Subcutaneous adipose tissue (tissue), 4 donors: ENCODE results near the gene ZNF839. TPM values are rescaled to one million over a fixed set of nuclear protein-coding genes. Genes with fewer than 3 reads are reported as not detected.

Experiments used
- total RNA-seq, 4 donors: library from RNA; depleted of rRNA; stranded (reverse); fragments of >200 nt; gene quantifications; one replicate each; pipeline ENCODE4 v1.1.0, GENCODE V29; 2016
- TF ChIP-seq, protein P1 (sequence below): fragments of 450-650 bp; IDR thresholded peaks from one replicate; pipeline ENCODE4 v1.5.1; 2016; ENCODE audit warnings: low read depth, mild to moderate bottlenecking, control low read depth, antibody characterized with exemption, moderate library complexity

The ZNF839 gene
- total RNA-seq, 4 donors from 2014 or later: 7.3 to 17.7 (median 8.9) TPM

DNA sequence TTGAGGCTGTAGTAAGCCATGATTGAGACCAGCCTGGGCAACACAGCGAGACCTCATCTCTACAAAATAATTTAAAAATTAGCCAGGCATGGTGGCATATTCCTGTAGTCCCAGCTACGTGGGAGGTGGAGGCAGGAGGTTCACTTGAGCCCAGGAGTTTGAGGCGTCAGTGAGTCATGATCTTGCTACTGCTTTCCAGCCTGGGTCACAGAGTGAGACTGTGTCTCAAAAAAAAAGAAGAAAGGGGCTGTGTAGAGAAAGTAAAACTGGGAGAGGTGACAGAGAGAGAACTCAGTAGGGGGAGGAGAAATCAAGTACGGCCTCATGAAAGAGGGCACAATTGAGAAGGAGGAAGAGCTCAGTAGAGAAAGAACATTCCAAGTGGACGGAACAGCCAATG, 55.6 kb downstream of the ZNF839 start:
- TF ChIP-seq, protein P1, sequence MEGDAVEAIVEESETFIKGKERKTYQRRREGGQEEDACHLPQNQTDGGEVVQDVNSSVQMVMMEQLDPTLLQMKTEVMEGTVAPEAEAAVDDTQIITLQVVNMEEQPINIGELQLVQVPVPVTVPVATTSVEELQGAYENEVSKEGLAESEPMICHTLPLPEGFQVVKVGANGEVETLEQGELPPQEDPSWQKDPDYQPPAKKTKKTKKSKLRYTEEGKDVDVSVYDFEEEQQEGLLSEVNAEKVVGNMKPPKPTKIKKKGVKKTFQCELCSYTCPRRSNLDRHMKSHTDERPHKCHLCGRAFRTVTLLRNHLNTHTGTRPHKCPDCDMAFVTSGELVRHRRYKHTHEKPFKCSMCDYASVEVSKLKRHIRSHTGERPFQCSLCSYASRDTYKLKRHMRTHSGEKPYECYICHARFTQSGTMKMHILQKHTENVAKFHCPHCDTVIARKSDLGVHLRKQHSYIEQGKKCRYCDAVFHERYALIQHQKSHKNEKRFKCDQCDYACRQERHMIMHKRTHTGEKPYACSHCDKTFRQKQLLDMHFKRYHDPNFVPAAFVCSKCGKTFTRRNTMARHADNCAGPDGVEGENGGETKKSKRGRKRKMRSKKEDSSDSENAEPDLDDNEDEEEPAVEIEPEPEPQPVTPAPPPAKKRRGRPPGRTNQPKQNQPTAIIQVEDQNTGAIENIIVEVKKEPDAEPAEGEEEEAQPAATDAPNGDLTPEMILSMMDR: no peak

DNA sequence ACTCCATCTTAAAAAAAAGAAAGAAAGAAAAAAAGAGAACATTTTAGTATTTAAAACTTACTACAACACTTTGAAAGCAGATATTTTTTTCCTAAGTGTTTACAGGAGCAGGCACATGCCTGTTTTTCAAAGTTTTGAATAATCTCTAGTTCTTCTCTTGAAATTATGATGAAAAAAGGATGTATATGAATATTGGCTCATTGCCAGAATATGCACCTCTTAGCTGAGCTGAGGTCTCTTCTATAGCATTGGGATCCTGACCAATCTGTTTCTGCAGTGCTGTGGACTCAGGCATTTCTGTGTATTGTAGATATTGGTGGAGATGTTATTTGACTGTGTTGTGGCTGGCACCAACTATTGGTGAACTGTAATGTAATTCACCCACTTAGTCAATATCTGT, 58.1 kb downstream of the ZNF839 start:
- TF ChIP-seq, protein P1: no peak

DNA sequence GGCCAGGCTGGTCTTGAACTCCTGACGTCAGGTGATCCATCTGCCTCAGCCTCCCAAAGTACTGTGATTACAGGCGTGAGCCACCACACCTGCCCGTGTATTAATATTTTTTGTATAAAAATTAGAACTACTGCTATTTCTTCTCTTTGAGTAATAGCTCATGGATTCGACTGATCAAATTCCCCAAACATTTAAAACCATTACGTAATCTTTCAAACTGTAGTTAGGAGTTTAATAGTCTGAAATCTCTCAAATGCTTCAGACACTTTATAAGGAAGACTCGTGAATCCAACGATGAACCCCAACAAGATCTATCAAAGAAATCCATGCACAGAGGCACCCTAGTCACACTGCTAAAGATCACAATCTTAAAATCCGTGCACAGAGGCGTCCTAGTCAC, 59.3 kb downstream of the ZNF839 start:
- TF ChIP-seq, protein P1: no peak

GRCh38 chr14:102387086-102387485, 67.5 kb downstream of the ZNF839 start:
- TF ChIP-seq, protein P1: no peak

- TF ChIP-seq, protein P1: no peak
Measured at GRCh38 chr14:102389246-102389645, 69.7 kb downstream of the ZNF839 start.

DNA sequence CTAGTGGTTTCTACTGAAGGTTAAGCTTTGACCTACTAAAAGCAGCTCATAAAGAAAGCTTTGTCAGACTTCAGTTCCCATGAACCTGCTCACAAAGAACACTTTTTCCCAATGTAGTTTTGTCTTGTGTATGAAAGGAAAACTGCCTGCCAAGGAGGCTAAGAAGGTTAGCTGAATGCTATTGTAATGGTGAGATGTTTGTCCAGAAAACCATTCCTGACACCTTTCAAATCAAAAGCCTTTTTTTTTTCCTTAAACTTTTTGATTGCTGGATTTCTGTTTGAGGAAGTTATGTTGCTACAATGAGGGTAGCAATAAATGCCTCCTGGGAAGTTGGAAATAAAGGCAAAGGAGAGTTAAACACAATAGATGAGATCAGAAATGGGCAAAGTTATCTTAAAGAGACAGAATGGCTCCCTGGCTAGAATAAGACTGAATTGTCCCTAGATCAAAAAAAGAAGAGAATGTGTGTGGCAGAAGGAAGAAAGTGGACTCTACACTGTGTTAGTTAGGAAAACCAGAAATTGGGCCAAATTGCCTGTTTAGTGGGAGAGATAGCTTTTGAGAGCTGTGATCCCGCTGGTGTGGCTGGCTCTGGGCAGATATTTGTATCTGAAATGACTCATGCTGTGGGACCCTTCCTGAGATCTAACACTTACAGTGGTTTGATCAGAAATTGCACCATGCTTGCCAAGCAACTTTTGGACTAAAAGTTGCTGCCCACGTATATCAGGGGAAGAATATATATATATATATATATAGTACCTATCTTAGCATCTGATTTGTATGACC, 70.7 kb downstream of the ZNF839 start:
- TF ChIP-seq, protein P1: no peak

Other genes with a start within 250 kb of the ZNF839 start
- 100 to 1,000 TPM; 357 to 925 (median 530) TPM for gene HSP90AA1, start 232.7 kb upstream of the ZNF839 start, total RNA-seq
- 10 to 100 TPM; 21.2 to 29.3 (median 26.5) TPM for gene WDR20, start 179.8 kb upstream of the ZNF839 start, total RNA-seq
- gene MOK, start 14.6 kb upstream of the ZNF839 start, total RNA-seq: 10 to 100 TPM in 1 of 4 donors, 1 to 10 TPM in 3; 4.0 to 13.9 (median 6.1) TPM
- 10 to 100 TPM; 21.8 to 41.1 (median 24.2) TPM for gene CINP, start 43.1 kb downstream of the ZNF839 start, total RNA-seq
- 10 to 100 TPM; 14.4 to 23.0 (median 15.0) TPM for gene TECPR2, start 43.2 kb downstream of the ZNF839 start, total RNA-seq
- 10 to 100 TPM in 1 of 4 donors, 1 to 10 TPM in 3; 3.6 to 26.8 (median 6.9) TPM for gene ANKRD9, start 190.0 kb downstream of the ZNF839 start, total RNA-seq